PFSK-1 (cell line): Measurements from ENCODE around the gene TTLL11.

ENCODE experiments used
- FOXP2 ChIP-seq: optimal IDR thresholded peaks from 2 replicates; pipeline ENCODE3; 2011; ENCODE audit warnings: borderline replicate concordance, control low read depth, inconsistent platforms; ENCODE audit not compliant: insufficient read depth; ENCODE audit errors: extremely low read length, extremely low read depth
- POLR2AphosphoS5 ChIP-seq: IDR thresholded peaks from 2 replicates; pipeline ENCODE4 v1.6.1; 2012; ENCODE audit warnings: low read depth, mild to moderate bottlenecking, control low read depth, low read length, moderate library complexity
- REST ChIP-seq, 2 experiments: IDR thresholded peaks; 2 replicates each; pipeline versions ENCODE4 v1.6.1 to v1.8.0; 2011 to 2012; ENCODE audit warnings: low read depth in 2 of 2, low read length in 2 of 2, control low read depth in 1 of 2, inconsistent platforms in 1 of 2, mild to moderate bottlenecking in 1 of 2, moderate library complexity in 1 of 2; ENCODE audit not compliant: insufficient read depth in 1 of 2
- SIN3A ChIP-seq: IDR thresholded peaks from 2 replicates; pipeline ENCODE4 v1.6.1; 2012; ENCODE audit warnings: mild to moderate bottlenecking, low read length, moderate library complexity, borderline replicate concordance; ENCODE audit not compliant: insufficient read depth
- TAF1 ChIP-seq: IDR thresholded peaks from 2 replicates; pipeline ENCODE4 v1.6.1; 2012; ENCODE audit warnings: low read length, control low read depth, borderline replicate concordance; ENCODE audit not compliant: insufficient read depth

The TTLL11 gene

GRCh38 chr9:122086873-122087272 lies 6.2 kb downstream of the TTLL11 start:
- TF ChIP-seq POLR2AphosphoS5 (no peak), SIN3A (no peak), REST (IDR thresholded peaks at IDR 0.05; ENCODE audit: insufficient read depth in 1 of 2, low read depth in 2 of 2, low read length in 2 of 2) (no peak), FOXP2 (no peak), TAF1 (no peak)

- TF ChIP-seq TAF1 (no peak), REST (IDR thresholded peaks at IDR 0.05; ENCODE audit: insufficient read depth in 1 of 2, low read depth in 2 of 2, low read length in 2 of 2) (no peak), FOXP2 (no peak), SIN3A (no peak)
Observed at GRCh38 chr9:122085260-122085659, 7.8 kb downstream of the TTLL11 start.

GRCh38 chr9:122084026-122084675 lies 9.0 kb downstream of the TTLL11 start:
- TF ChIP-seq FOXP2 (no peak), SIN3A (no peak), TAF1 (no peak), REST (IDR thresholded peaks at IDR 0.05; ENCODE audit: insufficient read depth in 1 of 2, low read depth in 2 of 2, low read length in 2 of 2) (no peak), POLR2AphosphoS5 (no peak)

- TF ChIP-seq SIN3A, result no peak
- TF ChIP-seq TAF1, result no peak
- TF ChIP-seq FOXP2, result no peak
- TF ChIP-seq POLR2AphosphoS5, result no peak
- no peak for TF ChIP-seq REST (IDR thresholded peaks at IDR 0.05; ENCODE audit: insufficient read depth in 1 of 2, low read depth in 2 of 2, low read length in 2 of 2)
Observed at GRCh38 chr9:122080986-122081385, 12.1 kb downstream of the TTLL11 start.

- TF ChIP-seq REST (IDR thresholded peaks at IDR 0.05; ENCODE audit: insufficient read depth in 1 of 2, low read depth in 2 of 2, low read length in 2 of 2) (no peak), FOXP2 (no peak), TAF1 (no peak), POLR2AphosphoS5 (no peak), SIN3A (no peak)
Observed at GRCh38 chr9:122078557-122078956, 14.6 kb downstream of the TTLL11 start.
